Lower leg skin (tissue), 3 donors: ENCODE data around the gene CCSAP.

ENCODE experiments used
- POLR2A ChIP-seq, 2 donors: fragments of 450-650 bp; IDR thresholded peaks; one replicate each; pipeline ENCODE4 v1.6.1; 2016 to 2017; ENCODE audit warnings: antibody characterized with exemption in 2 of 2, mild to moderate bottlenecking in 1 of 2, moderate library complexity in 1 of 2
- TF ChIP-seq, protein P1 (sequence below), 3 donors: fragments of 450-650 bp; IDR thresholded peaks; one replicate each; pipeline ENCODE4 v1.5.1; 2016; ENCODE audit warnings: antibody characterized with exemption in 3 of 3, mild to moderate bottlenecking in 3 of 3, moderate library complexity in 2 of 3

DNA sequence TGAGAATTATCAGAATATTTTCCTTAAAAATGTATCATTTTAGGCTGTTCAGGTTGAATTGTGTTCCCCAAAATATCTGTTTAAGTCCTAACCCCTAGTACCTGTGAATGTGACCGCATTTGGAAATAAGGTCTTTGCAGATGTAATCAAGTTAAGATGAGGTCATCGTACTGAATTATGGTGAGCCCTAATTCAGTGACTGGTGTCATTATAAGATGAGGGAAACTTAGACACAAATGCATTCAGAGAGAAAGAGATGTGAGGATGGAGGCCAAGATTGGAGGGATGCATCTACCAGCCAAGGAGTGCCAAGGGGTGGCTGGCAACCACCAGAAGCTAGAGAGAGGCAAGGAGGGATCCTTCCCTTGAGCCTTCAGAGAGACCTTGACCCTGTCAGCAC, 67.8 kb downstream of the CCSAP start:
- TF ChIP-seq, protein P1, sequence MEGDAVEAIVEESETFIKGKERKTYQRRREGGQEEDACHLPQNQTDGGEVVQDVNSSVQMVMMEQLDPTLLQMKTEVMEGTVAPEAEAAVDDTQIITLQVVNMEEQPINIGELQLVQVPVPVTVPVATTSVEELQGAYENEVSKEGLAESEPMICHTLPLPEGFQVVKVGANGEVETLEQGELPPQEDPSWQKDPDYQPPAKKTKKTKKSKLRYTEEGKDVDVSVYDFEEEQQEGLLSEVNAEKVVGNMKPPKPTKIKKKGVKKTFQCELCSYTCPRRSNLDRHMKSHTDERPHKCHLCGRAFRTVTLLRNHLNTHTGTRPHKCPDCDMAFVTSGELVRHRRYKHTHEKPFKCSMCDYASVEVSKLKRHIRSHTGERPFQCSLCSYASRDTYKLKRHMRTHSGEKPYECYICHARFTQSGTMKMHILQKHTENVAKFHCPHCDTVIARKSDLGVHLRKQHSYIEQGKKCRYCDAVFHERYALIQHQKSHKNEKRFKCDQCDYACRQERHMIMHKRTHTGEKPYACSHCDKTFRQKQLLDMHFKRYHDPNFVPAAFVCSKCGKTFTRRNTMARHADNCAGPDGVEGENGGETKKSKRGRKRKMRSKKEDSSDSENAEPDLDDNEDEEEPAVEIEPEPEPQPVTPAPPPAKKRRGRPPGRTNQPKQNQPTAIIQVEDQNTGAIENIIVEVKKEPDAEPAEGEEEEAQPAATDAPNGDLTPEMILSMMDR (IDR thresholded peaks at IDR 0.05), result no peak
- no peak for TF ChIP-seq POLR2A (IDR thresholded peaks at IDR 0.05)
